Panc1 (cell line): ENCODE measurements around the gene MRGPRX4. TPM values are rescaled to one million over a fixed set of nuclear protein-coding genes. Genes with fewer than 3 reads are reported as not detected.

Experiments
- ATAC-seq: fragments of 200-7000 bp; cut with Tn5 transposase; 2 replicates; pipeline ENCODE4 v1.9.1; 2020; ENCODE audit warnings: mild to moderate bottlenecking, moderate library complexity
- BruUV-seq: library from RNA; stranded (reverse); fragments of 400-500 nt; replicated peaks from 2 replicates; lab custom pipeline; 2021; lab: Mats Ljungman, UMichigan
- CTCF ChIA-PET: fragments of 300-600 bp; sonication (Branson Sonifier 250); formaldehyde crosslinking; loops from one replicate; lab custom pipeline; 2022; ENCODE audit warnings: antibody characterized with exemption; lab: Charles Lee
- POLR2A ChIA-PET: fragments of 300-600 bp; sonication (Branson Sonifier 250); formaldehyde crosslinking; loops from one replicate; lab custom pipeline; 2022; ENCODE audit warnings: antibody characterized with exemption; lab: Charles Lee
- DNase-seq: peaks from one replicate; pipeline ENCODE4 v3.0.0-alpha.2; 2010; ENCODE audit warnings: low read depth, low spot score
- H3K27ac ChIP-seq: 2 replicates; pipeline ENCODE4 v1.5.1; 2011; ENCODE audit warnings: mild to moderate bottlenecking, low read length, inconsistent platforms
- H3K27me3 ChIP-seq: fragments of 200-500 bp; sonication (Bioruptor generic); 2 replicates; pipeline ENCODE4 v1.6.0; 2014; ENCODE audit warnings: low read length, inconsistent platforms; ENCODE audit not compliant: control insufficient read depth, insufficient read depth
- H3K36me3 ChIP-seq: fragments of 200-500 bp; sonication (Bioruptor generic); 2 replicates; pipeline ENCODE4 v1.5.1; 2014; ENCODE audit warnings: inconsistent platforms, mild to moderate bottlenecking, low read length, moderate library complexity; ENCODE audit not compliant: control insufficient read depth, insufficient read depth
- H3K4me1 ChIP-seq: 2 replicates; pipeline ENCODE4 v1.5.1; 2011; ENCODE audit warnings: inconsistent platforms, mild to moderate bottlenecking, low read length, moderate library complexity; ENCODE audit not compliant: control insufficient read depth, insufficient read depth
- H3K4me3 ChIP-seq, 2 experiments: 2 replicates each; pipeline ENCODE4 v1.5.1; 2011 to 2012; ENCODE audit warnings: low read depth in 2 of 2, low read length in 2 of 2, mild to moderate bottlenecking in 2 of 2, inconsistent platforms in 1 of 2, moderate library complexity in 1 of 2
- H3K9me3 ChIP-seq: fragments of 200-500 bp; sonication (Bioruptor generic); 2 replicates; pipeline ENCODE4 v1.5.1; 2014; ENCODE audit warnings: low read depth, mild to moderate bottlenecking, inconsistent platforms, low read length, moderate library complexity; ENCODE audit not compliant: control insufficient read depth, insufficient read depth
- POLR2AphosphoS5 ChIP-seq: IDR thresholded peaks from 2 replicates; pipeline ENCODE4 v1.6.1; 2012; ENCODE audit warnings: mild to moderate bottlenecking, low read depth, low read length, moderate library complexity
- SIN3A ChIP-seq: IDR thresholded peaks from 2 replicates; pipeline ENCODE4 v1.6.1; 2012; ENCODE audit warnings: low read depth, mild to moderate bottlenecking, low read length, moderate library complexity, borderline replicate concordance; ENCODE audit not compliant: insufficient read depth
- TCF7L2 ChIP-seq: IDR thresholded peaks from 2 replicates; pipeline ENCODE4 v1.6.1; 2011; ENCODE audit warnings: mild to moderate bottlenecking, low read depth, low read length, inconsistent platforms
- in situ Hi-C: cut with HindIII; loops from 2 replicates; pipeline ENCODE4 v1.10.0; 2016; ENCODE audit warnings: low sequenced_read_pairs, low pct_unique_long_range_greater_than_20kb
- intact Hi-C: fragments of 100-400 bp; cut with micrococcal nuclease; formaldehyde crosslinking; loops from one replicate; pipeline ENCODE4 v1.10.0; 2022; ENCODE audit not compliant: unreplicated experiment
- total RNA-seq: library from RNA; stranded (reverse); gene quantifications from one replicate; pipeline ENCODE4 v1.2.1, GENCODE V29; 2021; ENCODE audit not compliant: unreplicated experiment
- TF ChIP-seq, protein P1 (sequence below): fragments of 450-650 bp; IDR thresholded peaks from 2 replicates; pipeline ENCODE4 v1.5.1; 2017; ENCODE audit warnings: mild to moderate bottlenecking
- TF ChIP-seq, protein P2 (sequence below), 2 experiments: IDR thresholded peaks; 2 replicates each; pipeline ENCODE4 v1.6.1; 2011 to 2012; ENCODE audit warnings: low read depth in 2 of 2, control low read depth in 1 of 2, low read length in 1 of 2, mild to moderate bottlenecking in 1 of 2, moderate library complexity in 1 of 2; ENCODE audit not compliant: insufficient read depth in 1 of 2

Gene MRGPRX4
- total RNA-seq, 1 experiment from 2014 or later = not detected

DNA sequence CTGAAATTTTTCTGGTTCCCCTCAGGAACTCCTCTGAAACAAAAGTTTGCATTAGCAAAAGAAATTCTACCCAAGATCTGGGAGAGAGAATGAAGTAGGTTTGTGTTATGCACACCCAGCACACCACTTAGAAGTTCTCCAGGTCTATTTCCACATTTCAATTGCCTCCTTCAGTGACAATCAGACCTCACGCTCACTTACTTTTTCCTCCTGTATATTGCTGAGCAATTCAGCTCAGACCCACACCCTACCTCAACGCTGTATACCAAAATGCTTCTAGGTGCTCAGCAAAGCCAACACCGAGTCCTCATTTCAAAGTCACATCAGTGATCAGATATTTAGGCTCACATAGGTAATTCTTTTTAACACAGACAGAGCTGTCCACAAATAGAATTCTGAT is 21.1 kb upstream of the MRGPRX4 start:
- no peaks in the 10 kb centered on the region for H3K36me3 ChIP-seq
- no peaks in the 10 kb centered on the region for H3K4me1 ChIP-seq
- ChIA-PET POLR2A (no interaction called here), CTCF (no interaction called here)
- ATAC-seq (no peak), DNase-seq (no peak)
- intact Hi-C loops (no loop called here), in situ Hi-C loops (no loop called here)
- no peaks in the 10 kb centered on the region for H3K9me3 ChIP-seq
- no peak overlapping the region for H3K27ac ChIP-seq
- no peak overlapping the region for H3K4me3 ChIP-seq
- no TSS peak for BruUV-seq
- TF ChIP-seq, protein P1, sequence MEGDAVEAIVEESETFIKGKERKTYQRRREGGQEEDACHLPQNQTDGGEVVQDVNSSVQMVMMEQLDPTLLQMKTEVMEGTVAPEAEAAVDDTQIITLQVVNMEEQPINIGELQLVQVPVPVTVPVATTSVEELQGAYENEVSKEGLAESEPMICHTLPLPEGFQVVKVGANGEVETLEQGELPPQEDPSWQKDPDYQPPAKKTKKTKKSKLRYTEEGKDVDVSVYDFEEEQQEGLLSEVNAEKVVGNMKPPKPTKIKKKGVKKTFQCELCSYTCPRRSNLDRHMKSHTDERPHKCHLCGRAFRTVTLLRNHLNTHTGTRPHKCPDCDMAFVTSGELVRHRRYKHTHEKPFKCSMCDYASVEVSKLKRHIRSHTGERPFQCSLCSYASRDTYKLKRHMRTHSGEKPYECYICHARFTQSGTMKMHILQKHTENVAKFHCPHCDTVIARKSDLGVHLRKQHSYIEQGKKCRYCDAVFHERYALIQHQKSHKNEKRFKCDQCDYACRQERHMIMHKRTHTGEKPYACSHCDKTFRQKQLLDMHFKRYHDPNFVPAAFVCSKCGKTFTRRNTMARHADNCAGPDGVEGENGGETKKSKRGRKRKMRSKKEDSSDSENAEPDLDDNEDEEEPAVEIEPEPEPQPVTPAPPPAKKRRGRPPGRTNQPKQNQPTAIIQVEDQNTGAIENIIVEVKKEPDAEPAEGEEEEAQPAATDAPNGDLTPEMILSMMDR = no peak
- no peak for TF ChIP-seq TCF7L2
- no peak for TF ChIP-seq POLR2AphosphoS5
- TF ChIP-seq, protein P2, sequence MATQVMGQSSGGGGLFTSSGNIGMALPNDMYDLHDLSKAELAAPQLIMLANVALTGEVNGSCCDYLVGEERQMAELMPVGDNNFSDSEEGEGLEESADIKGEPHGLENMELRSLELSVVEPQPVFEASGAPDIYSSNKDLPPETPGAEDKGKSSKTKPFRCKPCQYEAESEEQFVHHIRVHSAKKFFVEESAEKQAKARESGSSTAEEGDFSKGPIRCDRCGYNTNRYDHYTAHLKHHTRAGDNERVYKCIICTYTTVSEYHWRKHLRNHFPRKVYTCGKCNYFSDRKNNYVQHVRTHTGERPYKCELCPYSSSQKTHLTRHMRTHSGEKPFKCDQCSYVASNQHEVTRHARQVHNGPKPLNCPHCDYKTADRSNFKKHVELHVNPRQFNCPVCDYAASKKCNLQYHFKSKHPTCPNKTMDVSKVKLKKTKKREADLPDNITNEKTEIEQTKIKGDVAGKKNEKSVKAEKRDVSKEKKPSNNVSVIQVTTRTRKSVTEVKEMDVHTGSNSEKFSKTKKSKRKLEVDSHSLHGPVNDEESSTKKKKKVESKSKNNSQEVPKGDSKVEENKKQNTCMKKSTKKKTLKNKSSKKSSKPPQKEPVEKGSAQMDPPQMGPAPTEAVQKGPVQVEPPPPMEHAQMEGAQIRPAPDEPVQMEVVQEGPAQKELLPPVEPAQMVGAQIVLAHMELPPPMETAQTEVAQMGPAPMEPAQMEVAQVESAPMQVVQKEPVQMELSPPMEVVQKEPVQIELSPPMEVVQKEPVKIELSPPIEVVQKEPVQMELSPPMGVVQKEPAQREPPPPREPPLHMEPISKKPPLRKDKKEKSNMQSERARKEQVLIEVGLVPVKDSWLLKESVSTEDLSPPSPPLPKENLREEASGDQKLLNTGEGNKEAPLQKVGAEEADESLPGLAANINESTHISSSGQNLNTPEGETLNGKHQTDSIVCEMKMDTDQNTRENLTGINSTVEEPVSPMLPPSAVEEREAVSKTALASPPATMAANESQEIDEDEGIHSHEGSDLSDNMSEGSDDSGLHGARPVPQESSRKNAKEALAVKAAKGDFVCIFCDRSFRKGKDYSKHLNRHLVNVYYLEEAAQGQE (IDR thresholded peaks at IDR 0.05; ENCODE audit: insufficient read depth in 1 of 2, low read depth in 2 of 2, low read length in 1 of 2) = no peak
- no peak for TF ChIP-seq SIN3A
- peaks cover 28% of the 10 kb centered on the region for H3K27me3 ChIP-seq

- intact Hi-C loops (no loop called here), in situ Hi-C loops (no loop called here)
- ATAC-seq (no peak), DNase-seq (no peak)
- H3K9me3 ChIP-seq = no peaks in the 10 kb centered on the region
- no peak overlapping the region for H3K27ac ChIP-seq
- H3K4me1 ChIP-seq = no peaks in the 10 kb centered on the region
- ChIA-PET POLR2A (no interaction called here), CTCF (no interaction called here)
- no peak overlapping the region for H3K4me3 ChIP-seq
- no peaks in the 10 kb centered on the region for H3K36me3 ChIP-seq
- TF ChIP-seq TCF7L2 (no peak), SIN3A (no peak), POLR2AphosphoS5 (no peak)
- TF ChIP-seq, protein P2 (IDR thresholded peaks at IDR 0.05; ENCODE audit: insufficient read depth in 1 of 2, low read depth in 2 of 2, low read length in 1 of 2) = no peak
- TF ChIP-seq, protein P1 = no peak
- no TSS peak for BruUV-seq
- H3K27me3 ChIP-seq = peaks cover 8% of the 10 kb centered on the region
Measured at GRCh38 chr11:18168372-18168771, 4.3 kb upstream of the MRGPRX4 start.
